Measurements from ENCODE around the gene PIP4K2C.

The PIP4K2C gene

GRCh38 chr12:57620936-57621496 lies 30.0 kb downstream of the PIP4K2C start:
- DNase-seq (ENCODE audit: low read depth in 4 of 4, low spot score in 1 of 4), result no peak

- peak in 2 of 4 experiments; percentile 42 to 56 for DNase-seq (ENCODE audit: low read depth in 4 of 4, low spot score in 1 of 4)
Measured at GRCh38 chr12:57621497-57622292, 30.7 kb downstream of the PIP4K2C start.

- no peak for DNase-seq (ENCODE audit: low read depth in 4 of 4, low spot score in 1 of 4)
Measured at GRCh38 chr12:57622293-57623245, 31.6 kb downstream of the PIP4K2C start.

- no peak for DNase-seq (ENCODE audit: low read depth in 4 of 4, low spot score in 1 of 4)
Measured at GRCh38 chr12:57623385-57623784, 32.4 kb downstream of the PIP4K2C start.

- DNase-seq (ENCODE audit: low read depth in 4 of 4, low spot score in 1 of 4), result no peak
Measured at GRCh38 chr12:57623811-57624390, 32.9 kb downstream of the PIP4K2C start.

- no peak for DNase-seq (ENCODE audit: low read depth in 4 of 4, low spot score in 1 of 4)
Measured at GRCh38 chr12:57624441-57625220, 33.6 kb downstream of the PIP4K2C start.

- no peak for DNase-seq (ENCODE audit: low read depth in 4 of 4, low spot score in 1 of 4)
Measured at GRCh38 chr12:57625261-57626032, 34.5 kb downstream of the PIP4K2C start.

- no peak for DNase-seq (ENCODE audit: low read depth in 4 of 4, low spot score in 1 of 4)
Measured at GRCh38 chr12:57626111-57626920, 35.3 kb downstream of the PIP4K2C start.

- DNase-seq (ENCODE audit: low read depth in 4 of 4, low spot score in 1 of 4), result no peak
Measured at GRCh38 chr12:57626921-57627445, 36.0 kb downstream of the PIP4K2C start.

- no peak for DNase-seq (ENCODE audit: low read depth in 4 of 4, low spot score in 1 of 4)
Measured at GRCh38 chr12:57627501-57628279, 36.7 kb downstream of the PIP4K2C start.

- no peak for DNase-seq (ENCODE audit: low read depth in 4 of 4, low spot score in 1 of 4)
Measured at GRCh38 chr12:57628280-57629191, 37.5 kb downstream of the PIP4K2C start.

GRCh38 chr12:57629897-57630471 lies 39.0 kb downstream of the PIP4K2C start:
- no peak for DNase-seq (ENCODE audit: low read depth in 4 of 4, low spot score in 1 of 4)

- DNase-seq (ENCODE audit: low read depth in 4 of 4, low spot score in 1 of 4), result no peak
Measured at GRCh38 chr12:57630891-57631433, 40.0 kb downstream of the PIP4K2C start.

GRCh38 chr12:57631566-57632072 lies 40.6 kb downstream of the PIP4K2C start:
- no peak for DNase-seq (ENCODE audit: low read depth in 4 of 4, low spot score in 1 of 4)

GRCh38 chr12:57632073-57632957 lies 41.3 kb downstream of the PIP4K2C start:
- no peak for DNase-seq (ENCODE audit: low read depth in 4 of 4, low spot score in 1 of 4)

Data from stimulated activated CD4-positive, alpha-beta T cell treated with anti-CD3 and anti-CD28 coated beads, Interleukin-1b, Interleukin-23, amount 100 ng/mL, for 24 hours (primary cell).